Measurements from ENCODE around the gene XCL1.

DNA sequence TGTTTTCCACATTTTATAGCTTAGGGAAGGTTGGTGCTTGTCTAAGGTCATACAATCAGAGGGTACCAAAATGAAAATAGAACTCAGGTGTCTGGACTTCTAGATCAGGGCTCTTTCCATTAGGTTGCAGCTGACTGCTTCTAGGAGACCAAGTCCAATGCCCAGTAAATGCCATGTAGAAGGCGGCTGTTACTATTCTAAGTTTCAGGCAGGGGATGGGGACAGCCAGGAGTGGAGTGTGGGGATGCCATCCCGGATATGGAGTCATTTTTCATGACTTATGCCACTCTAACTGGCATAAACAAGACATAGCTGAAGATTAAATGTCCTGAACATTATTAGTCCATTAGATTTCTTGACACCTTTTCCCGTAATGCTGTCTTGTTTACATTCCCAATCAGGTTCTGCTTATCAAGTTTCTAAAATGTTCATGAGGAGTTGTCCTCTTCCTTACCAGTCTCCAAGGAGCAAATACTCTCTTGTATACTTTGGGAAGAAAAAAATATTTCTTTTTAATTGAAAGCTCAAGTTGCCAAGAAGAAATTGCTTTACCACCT, 31.5 kb downstream of the XCL1 start:
- TF ChIP-seq TAF1 (IDR thresholded peaks at IDR 0.05; ENCODE audit: low read depth) (no peak), CREB1 (IDR thresholded peaks at IDR 0.05; ENCODE audit: low read depth) (no peak), YY1 (IDR thresholded peaks at IDR 0.05; ENCODE audit: low read depth) (no peak), RAD21 (IDR thresholded peaks at IDR 0.05; ENCODE audit: low read depth) (no peak), TEAD4 (IDR thresholded peaks at IDR 0.05) (no peak), EP300 (IDR thresholded peaks at IDR 0.05; ENCODE audit: borderline replicate concordance) (no peak)
- TF ChIP-seq, protein P1, sequence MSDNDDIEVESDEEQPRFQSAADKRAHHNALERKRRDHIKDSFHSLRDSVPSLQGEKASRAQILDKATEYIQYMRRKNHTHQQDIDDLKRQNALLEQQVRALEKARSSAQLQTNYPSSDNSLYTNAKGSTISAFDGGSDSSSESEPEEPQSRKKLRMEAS (IDR thresholded peaks at IDR 0.05) = no peak
- TF ChIP-seq, protein P2, sequence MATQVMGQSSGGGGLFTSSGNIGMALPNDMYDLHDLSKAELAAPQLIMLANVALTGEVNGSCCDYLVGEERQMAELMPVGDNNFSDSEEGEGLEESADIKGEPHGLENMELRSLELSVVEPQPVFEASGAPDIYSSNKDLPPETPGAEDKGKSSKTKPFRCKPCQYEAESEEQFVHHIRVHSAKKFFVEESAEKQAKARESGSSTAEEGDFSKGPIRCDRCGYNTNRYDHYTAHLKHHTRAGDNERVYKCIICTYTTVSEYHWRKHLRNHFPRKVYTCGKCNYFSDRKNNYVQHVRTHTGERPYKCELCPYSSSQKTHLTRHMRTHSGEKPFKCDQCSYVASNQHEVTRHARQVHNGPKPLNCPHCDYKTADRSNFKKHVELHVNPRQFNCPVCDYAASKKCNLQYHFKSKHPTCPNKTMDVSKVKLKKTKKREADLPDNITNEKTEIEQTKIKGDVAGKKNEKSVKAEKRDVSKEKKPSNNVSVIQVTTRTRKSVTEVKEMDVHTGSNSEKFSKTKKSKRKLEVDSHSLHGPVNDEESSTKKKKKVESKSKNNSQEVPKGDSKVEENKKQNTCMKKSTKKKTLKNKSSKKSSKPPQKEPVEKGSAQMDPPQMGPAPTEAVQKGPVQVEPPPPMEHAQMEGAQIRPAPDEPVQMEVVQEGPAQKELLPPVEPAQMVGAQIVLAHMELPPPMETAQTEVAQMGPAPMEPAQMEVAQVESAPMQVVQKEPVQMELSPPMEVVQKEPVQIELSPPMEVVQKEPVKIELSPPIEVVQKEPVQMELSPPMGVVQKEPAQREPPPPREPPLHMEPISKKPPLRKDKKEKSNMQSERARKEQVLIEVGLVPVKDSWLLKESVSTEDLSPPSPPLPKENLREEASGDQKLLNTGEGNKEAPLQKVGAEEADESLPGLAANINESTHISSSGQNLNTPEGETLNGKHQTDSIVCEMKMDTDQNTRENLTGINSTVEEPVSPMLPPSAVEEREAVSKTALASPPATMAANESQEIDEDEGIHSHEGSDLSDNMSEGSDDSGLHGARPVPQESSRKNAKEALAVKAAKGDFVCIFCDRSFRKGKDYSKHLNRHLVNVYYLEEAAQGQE (IDR thresholded peaks at IDR 0.05; ENCODE audit: low read depth) = no peak
- TF ChIP-seq, protein P3, sequence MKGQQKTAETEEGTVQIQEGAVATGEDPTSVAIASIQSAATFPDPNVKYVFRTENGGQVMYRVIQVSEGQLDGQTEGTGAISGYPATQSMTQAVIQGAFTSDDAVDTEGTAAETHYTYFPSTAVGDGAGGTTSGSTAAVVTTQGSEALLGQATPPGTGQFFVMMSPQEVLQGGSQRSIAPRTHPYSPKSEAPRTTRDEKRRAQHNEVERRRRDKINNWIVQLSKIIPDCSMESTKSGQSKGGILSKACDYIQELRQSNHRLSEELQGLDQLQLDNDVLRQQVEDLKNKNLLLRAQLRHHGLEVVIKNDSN (IDR thresholded peaks at IDR 0.05) = no peak

All from Ishikawa (cell line).